Uterus (tissue), 2 donors: ENCODE results near the gene C5AR1.

Experiments used
- POLR2A ChIP-seq, 2 donors: fragments of 450-650 bp; IDR thresholded peaks; one replicate each; pipeline ENCODE4 v1.6.1; 2016; ENCODE audit warnings: antibody characterized with exemption in 2 of 2, mild to moderate bottlenecking in 1 of 2, moderate library complexity in 1 of 2
- TF ChIP-seq, protein P1 (sequence below), 4 experiments: fragments of 200-600 bp in 2 of 4; fragments of 450-650 bp in 2 of 4; sonication (generic) in 2 of 4; IDR thresholded peaks; one replicate each; pipeline ENCODE4 v1.5.1; 2016 to 2019; ENCODE audit warnings: antibody characterized with exemption in 4 of 4, mild to moderate bottlenecking in 2 of 4, moderate library complexity in 1 of 4

DNA sequence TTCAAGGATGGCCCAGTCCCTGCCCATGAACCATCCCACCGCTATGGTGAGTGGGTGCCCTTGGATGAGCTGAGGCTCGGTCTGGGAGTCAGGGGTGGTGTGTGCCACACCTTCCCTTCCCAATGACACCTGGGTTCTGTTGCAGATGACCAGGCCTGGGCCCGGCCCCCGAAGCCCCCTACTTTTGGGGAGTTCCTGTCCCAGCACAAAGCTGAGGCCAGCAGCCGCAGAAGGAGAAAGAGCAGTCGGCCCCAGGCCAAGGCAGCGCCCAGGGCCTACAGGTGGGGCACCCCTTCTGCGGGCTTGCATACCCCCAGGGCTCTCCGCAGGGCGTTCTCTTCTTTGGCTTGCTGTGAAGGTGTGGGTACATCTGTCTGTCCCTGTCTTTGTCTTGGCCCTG, 39.3 kb upstream of the C5AR1 start:
- TF ChIP-seq POLR2A (IDR thresholded peaks at IDR 0.05): no peak
- TF ChIP-seq, protein P1, sequence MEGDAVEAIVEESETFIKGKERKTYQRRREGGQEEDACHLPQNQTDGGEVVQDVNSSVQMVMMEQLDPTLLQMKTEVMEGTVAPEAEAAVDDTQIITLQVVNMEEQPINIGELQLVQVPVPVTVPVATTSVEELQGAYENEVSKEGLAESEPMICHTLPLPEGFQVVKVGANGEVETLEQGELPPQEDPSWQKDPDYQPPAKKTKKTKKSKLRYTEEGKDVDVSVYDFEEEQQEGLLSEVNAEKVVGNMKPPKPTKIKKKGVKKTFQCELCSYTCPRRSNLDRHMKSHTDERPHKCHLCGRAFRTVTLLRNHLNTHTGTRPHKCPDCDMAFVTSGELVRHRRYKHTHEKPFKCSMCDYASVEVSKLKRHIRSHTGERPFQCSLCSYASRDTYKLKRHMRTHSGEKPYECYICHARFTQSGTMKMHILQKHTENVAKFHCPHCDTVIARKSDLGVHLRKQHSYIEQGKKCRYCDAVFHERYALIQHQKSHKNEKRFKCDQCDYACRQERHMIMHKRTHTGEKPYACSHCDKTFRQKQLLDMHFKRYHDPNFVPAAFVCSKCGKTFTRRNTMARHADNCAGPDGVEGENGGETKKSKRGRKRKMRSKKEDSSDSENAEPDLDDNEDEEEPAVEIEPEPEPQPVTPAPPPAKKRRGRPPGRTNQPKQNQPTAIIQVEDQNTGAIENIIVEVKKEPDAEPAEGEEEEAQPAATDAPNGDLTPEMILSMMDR (IDR thresholded peaks at IDR 0.05): no peak
